Lower lobe of right lung (tissue), 2 donors: ENCODE measurements around the gene SNRPA. TPM values are rescaled to one million over a fixed set of nuclear protein-coding genes. Genes with fewer than 3 reads are reported as not detected.
"Not testable (repeated sequence)": the region's sequence is repeated elsewhere in the genome, so short reads cannot be mapped to it uniquely, and the experiment has no call there.

ENCODE experiments used
- ATAC-seq, 2 donors: fragments of 200-7000 bp; cut with Tn5 transposase; one replicate each; pipeline ENCODE4 v1.9.1; 2020 to 2022; ENCODE audit warnings: mild to moderate bottlenecking in 2 of 2, moderate library complexity in 2 of 2
- DNase-seq: peaks from one replicate; pipeline ENCODE4 v3.0.0-alpha.2; 2020
- H3K27ac ChIP-seq: fragments of 200-600 bp; one replicate; pipeline ENCODE4 v1.8.0; 2022
- H3K27me3 ChIP-seq: fragments of 200-600 bp; one replicate; pipeline ENCODE4 v1.8.0; 2022; ENCODE audit warnings: low read depth
- H3K36me3 ChIP-seq: fragments of 200-600 bp; one replicate; pipeline ENCODE4 v1.8.0; 2022; ENCODE audit warnings: mild to moderate bottlenecking
- H3K4me1 ChIP-seq: fragments of 200-600 bp; one replicate; pipeline ENCODE4 v1.8.0; 2022
- H3K4me3 ChIP-seq: fragments of 200-600 bp; one replicate; pipeline ENCODE4 v1.8.0; 2022; ENCODE audit warnings: mild to moderate bottlenecking
- H3K9me3 ChIP-seq: fragments of 200-600 bp; one replicate; pipeline ENCODE4 v1.8.0; 2022
- CTCF ChIP-seq: fragments of 200-600 bp; IDR thresholded peaks from one replicate; pipeline ENCODE4 v1.8.0; 2022; ENCODE audit warnings: antibody characterized with exemption, mild to moderate bottlenecking
- intact Hi-C: fragments of 100-400 bp; cut with DNase I; formaldehyde crosslinking; loops from one replicate; pipeline ENCODE4 v1.11.0; 2022
- total RNA-seq: library from RNA; stranded (reverse); fragmentation: NEBNext Ultra II Directional; extraction: Animal tissue kit (Norgen Biotek cat#: 25700); gene quantifications from one replicate; pipeline ENCODE4 v1.2.1, GENCODE V29; 2021
- donor health status: DM: no; HTN: yes; CAD: no; lungs with severe emphysema.

The SNRPA gene
- total RNA-seq, 1 donor from 2014 or later: 44.8 TPM

- Histone ChIP-seq H3K36me3 (peaks cover 46% of the 10 kb centered on the region), H3K4me3 (peak overlapping the region; percentile 56), H3K27me3 (no peaks in the 10 kb centered on the region), H3K27ac (peak overlapping the region; percentile 83), H3K9me3 (no peaks in the 10 kb centered on the region), H3K4me1 (peaks cover 73% of the 10 kb centered on the region)
- intact Hi-C loops: no loop called here
- DNase-seq: peak; percentile 40
- TF ChIP-seq CTCF: no peak
- no peak for ATAC-seq
These were observed 59.2 kb downstream of the SNRPA start for GRCh38 chr19:40810160-40810559.

GRCh38 chr19:40810649-40811408, 59.8 kb downstream of the SNRPA start:
- ATAC-seq: peak; percentile 92 to 93
- H3K9me3 ChIP-seq, intact Hi-C loops, H3K27me3 ChIP-seq: not testable (repeated sequence)
- Histone ChIP-seq H3K27ac (peak overlapping the region; percentile 83), H3K4me3 (peak overlapping the region; percentile 56), H3K36me3 (peaks cover 41% of the 10 kb centered on the region), H3K4me1 (peaks cover 67% of the 10 kb centered on the region)
- peak; percentile 92 for DNase-seq

- peak overlapping the region; percentile 83 for H3K27ac ChIP-seq
- intact Hi-C loops: no loop called here
These were observed 60.7 kb downstream of the SNRPA start for GRCh38 chr19:40811478-40812341.

GRCh38 chr19:40812571-40812970, 61.6 kb downstream of the SNRPA start:
- intact Hi-C loops, ATAC-seq, H3K4me3 ChIP-seq, H3K27me3 ChIP-seq, H3K9me3 ChIP-seq, H3K27ac ChIP-seq: not testable (repeated sequence)
- H3K36me3 ChIP-seq: peaks cover 25% of the 10 kb centered on the region
- peak; percentile 36 for DNase-seq
- H3K4me1 ChIP-seq: peaks cover 49% of the 10 kb centered on the region

More at GRCh38 chr19:40811478-40812341, 60.7 kb downstream of the SNRPA start:
- Histone ChIP-seq H3K4me3 (peak overlapping the region; percentile 56), H3K9me3 (no peaks in the 10 kb centered on the region), H3K4me1 (peaks cover 58% of the 10 kb centered on the region), H3K36me3 (peaks cover 33% of the 10 kb centered on the region), H3K27me3 (no peaks in the 10 kb centered on the region)
- TF ChIP-seq CTCF: no peak
- DNase-seq (peak; percentile 51), ATAC-seq (no peak)

- TF ChIP-seq CTCF: no peak
These were observed 62.2 kb downstream of the SNRPA start for GRCh38 chr19:40813182-40813581.

More at GRCh38 chr19:40813182-40813581, 62.2 kb downstream of the SNRPA start:
- DNase-seq (peak; percentile 61), ATAC-seq (peak; percentile 11 to 16)
- no peaks in the 10 kb centered on the region for H3K9me3 ChIP-seq
- intact Hi-C loops: no loop called here
- H3K27ac ChIP-seq: no peak overlapping the region
- H3K36me3 ChIP-seq: peaks cover 19% of the 10 kb centered on the region
- no peak overlapping the region for H3K4me3 ChIP-seq
- no peaks in the 10 kb centered on the region for H3K27me3 ChIP-seq
- H3K4me1 ChIP-seq: peaks cover 47% of the 10 kb centered on the region

Other genes starting within 250 kb of the SNRPA start
- gene SHKBP1, start 174.3 kb upstream of the SNRPA start, total RNA-seq: 91.2 TPM
- gene LTBP4, start 149.8 kb upstream of the SNRPA start, total RNA-seq: 316 TPM
- gene NUMBL, start 60.6 kb upstream of the SNRPA start, total RNA-seq: 17.7 TPM
- 43.9 TPM for gene COQ8B, start 34.3 kb upstream of the SNRPA start, total RNA-seq
- 34.9 TPM for gene ITPKC, start 34.1 kb upstream of the SNRPA start, total RNA-seq
- gene ACTMAP, start 726 bp upstream of the SNRPA start, total RNA-seq: 17.6 TPM
- 1.7 TPM for gene MIA, start 24.3 kb downstream of the SNRPA start, total RNA-seq
- gene RAB4B, start 27.0 kb downstream of the SNRPA start, total RNA-seq: 48.5 TPM
- gene EGLN2, start 48.0 kb downstream of the SNRPA start, total RNA-seq: 188 TPM
- 2.0 TPM for gene CYP2A6, start 99.2 kb downstream of the SNRPA start, total RNA-seq
- 0.68 TPM for gene CYP2A7, start 131.0 kb downstream of the SNRPA start, total RNA-seq
- gene CYP2B6, start 240.1 kb downstream of the SNRPA start, total RNA-seq: 1.9 TPM